Testis (tissue), 3 donors: Measurements from ENCODE around the gene PRPF6. TPM values are rescaled to one million over a fixed set of nuclear protein-coding genes. Genes with fewer than 3 reads are reported as not detected.
A peak's percentile ranks its signal among the peaks of the same experiment; 100 is the strongest.

Source experiments
- DNase-seq: peaks from one replicate; pipeline ENCODE4 v3.0.0-alpha.2; 2019
- H3K27ac ChIP-seq, 2 donors: fragments of 200-600 bp; sonication (generic); one replicate each; pipeline ENCODE4 v1.5.1; 2019
- H3K27me3 ChIP-seq: fragments of 200-600 bp; sonication (generic); one replicate; pipeline ENCODE4 v1.5.1; 2019
- H3K36me3 ChIP-seq: fragments of 200-600 bp; sonication (generic); one replicate; pipeline ENCODE4 v1.5.1; 2017; ENCODE audit warnings: low read depth; ENCODE audit errors: missing control alignments
- H3K4me1 ChIP-seq: fragments of 200-600 bp; sonication (generic); one replicate; pipeline ENCODE4 v1.5.1; 2019
- H3K4me3 ChIP-seq, 2 donors: fragments of 200-600 bp; sonication (generic); one replicate each; pipeline ENCODE4 v1.5.1; 2017 to 2019
- H3K9me3 ChIP-seq: fragments of 200-600 bp; sonication (generic); one replicate; pipeline ENCODE4 v1.5.1; 2017
- CTCF ChIP-seq, 3 experiments: fragments of 450-650 bp in 2 of 3; fragments of 200-600 bp in 1 of 3; sonication (generic) in 1 of 3; IDR thresholded peaks; one replicate each; pipeline ENCODE4 v1.5.1; 2016 to 2019; ENCODE audit warnings: antibody characterized with exemption in 3 of 3, mild to moderate bottlenecking in 2 of 3, moderate library complexity in 1 of 3
- POLR2A ChIP-seq: fragments of 450-650 bp; IDR thresholded peaks from one replicate; pipeline ENCODE4 v1.6.1; 2017; ENCODE audit warnings: antibody characterized with exemption, mild to moderate bottlenecking, moderate library complexity
- WGBS, 2 donors: methylation state at CpG; one replicate each; pipeline ENCODE4 v1.1.5; 2018; 5-methylcytosine and 5-hydroxymethylcytosine counted together
- intact Hi-C: fragments of 100-400 bp; cut with DNase I; formaldehyde crosslinking; loops from one replicate; pipeline ENCODE4 v1.15.1; 2023; ENCODE audit warnings: low total_unique reads
- polyA plus RNA-seq: library from polyadenylated mRNA; stranded (reverse); fragments of 350-450 nt; fragmentation: Illumina TruSeq; extraction: RNeasy Lipid Tissue Mini Kit (QIAGEN cat#74804); gene quantifications from one replicate; pipeline ENCODE4 v1.2.3, GENCODE V29; 2014; ENCODE audit warnings: low read depth, low replicate concordance; ENCODE audit not compliant: insufficient read depth
- total RNA-seq, 2 donors: library from RNA; depleted of rRNA; stranded (reverse); fragments of >200 nt; gene quantifications; one replicate each; pipeline ENCODE4 v1.2.3, GENCODE V29; 2016

PRPF6 gene
- total and polyA plus RNA-seq, 3 donors from 2014 or later, result 106 to 114 (median 107) TPM

DNA sequence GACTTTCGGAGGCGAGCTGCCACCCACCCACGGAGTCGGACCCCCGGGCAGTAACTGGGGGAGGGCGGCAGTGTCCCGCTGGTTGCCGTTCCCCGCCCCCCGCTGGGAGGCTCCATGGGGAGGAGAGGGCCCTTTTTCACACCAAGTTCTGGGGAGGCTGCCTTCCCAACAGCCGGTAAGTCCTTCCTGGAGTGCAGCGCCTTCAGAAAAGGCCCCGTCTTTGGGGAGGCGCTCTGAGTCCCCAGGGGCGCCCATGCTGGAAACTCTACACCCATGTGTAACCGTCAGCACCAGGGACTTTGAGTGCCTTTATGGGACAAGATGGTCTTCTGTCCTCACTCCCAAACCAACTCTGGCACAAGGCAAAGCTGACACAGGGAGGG, 68.9 kb downstream of the PRPF6 start:
- peak overlapping the region; percentile 2 to 29 for H3K4me3 ChIP-seq
- peaks cover 8% of the 10 kb centered on the region for H3K4me1 ChIP-seq
- no peaks in the 10 kb centered on the region for H3K36me3 ChIP-seq
- H3K27me3 ChIP-seq, result no peaks in the 10 kb centered on the region
- H3K27ac ChIP-seq, result peak overlapping the region in 1 of 2 donors; percentile 30
- no peaks in the 10 kb centered on the region for H3K9me3 ChIP-seq
- no peak for DNase-seq
- intact Hi-C loops, result no loop called here
- 20 to 25% methylated on average over 1 to 13 of the region's 16 CpGs for WGBS, 2 donors
- TF ChIP-seq CTCF (IDR thresholded peaks at IDR 0.05), result no peak
- no peak for TF ChIP-seq POLR2A

DNA sequence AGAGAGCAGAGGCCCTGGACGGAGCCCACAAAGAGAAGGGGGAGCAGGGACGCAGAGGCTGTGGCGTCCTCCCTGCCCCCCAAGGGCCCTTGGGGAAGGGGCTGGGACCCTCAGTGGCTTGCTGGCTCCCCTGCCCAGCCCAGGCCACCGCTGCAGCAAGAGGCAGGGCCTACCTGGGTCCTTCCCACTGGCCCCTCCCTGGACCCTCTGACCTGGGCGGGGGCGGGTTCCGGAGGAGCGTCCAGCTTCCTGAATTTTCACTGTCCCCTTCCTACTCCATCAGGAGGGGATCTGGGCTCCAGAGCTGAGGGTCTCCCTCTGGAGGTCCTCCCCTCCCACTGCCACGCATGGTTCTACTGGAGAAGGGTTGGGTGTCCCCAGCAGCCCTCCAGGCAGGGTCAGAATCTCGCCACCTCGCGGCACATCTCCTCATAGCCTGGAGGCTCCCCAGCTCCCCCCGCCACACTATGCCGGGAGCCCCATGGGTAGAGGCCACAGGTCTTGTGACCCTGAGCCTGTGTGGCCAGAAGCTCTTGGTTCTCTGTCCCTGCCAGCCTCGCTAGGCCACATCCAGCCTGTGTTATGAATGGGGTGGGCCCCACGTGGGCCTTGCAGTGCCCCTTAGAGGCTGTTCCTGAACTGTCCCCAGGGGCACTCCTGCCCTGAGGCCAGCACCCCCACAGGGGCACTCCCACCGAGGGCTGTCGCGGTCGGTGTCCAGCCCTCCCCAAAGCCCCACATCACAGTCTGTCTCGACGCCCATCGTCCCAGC, 69.5 kb downstream of the PRPF6 start:
- peak overlapping the region in 1 of 2 donors; percentile 30 for H3K27ac ChIP-seq
- peak overlapping the region in 1 of 2 donors; percentile 29 for H3K4me3 ChIP-seq
- intact Hi-C loops, result no loop called here
- no peak for DNase-seq
- H3K4me1 ChIP-seq, result peaks cover 8% of the 10 kb centered on the region
- no peak for TF ChIP-seq CTCF (IDR thresholded peaks at IDR 0.05)
- no peak for TF ChIP-seq POLR2A
- 59 to 65% methylated on average over 8 to 23 of the region's 23 CpGs for WGBS, 2 donors
- no peaks in the 10 kb centered on the region for H3K36me3 ChIP-seq
- H3K9me3 ChIP-seq, result no peaks in the 10 kb centered on the region
- no peaks in the 10 kb centered on the region for H3K27me3 ChIP-seq

DNA sequence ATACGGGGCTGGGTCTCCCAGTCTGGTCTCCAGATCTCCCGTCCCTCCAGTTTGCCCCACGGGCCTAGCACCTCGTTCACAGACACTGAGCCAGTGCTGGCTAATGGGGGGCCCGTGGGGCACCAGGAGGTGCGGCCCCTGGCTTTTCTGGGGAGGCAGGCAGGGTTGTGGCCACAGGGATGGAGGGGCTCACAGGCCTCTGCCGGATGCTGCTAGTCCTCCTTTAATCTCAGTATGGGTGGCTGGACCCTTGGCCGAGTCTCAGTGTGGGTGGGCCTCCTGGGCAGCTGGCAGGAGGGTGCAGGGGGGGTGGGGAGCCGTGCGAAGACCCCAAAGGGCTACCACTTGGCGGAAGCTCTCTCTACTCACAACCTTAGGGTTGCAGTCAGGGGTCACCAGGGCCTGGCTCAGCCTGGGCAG, 70.1 kb downstream of the PRPF6 start:
- WGBS, 2 donors, result 87 to 88% methylated on average over 4 to 10 of the region's 11 CpGs
- H3K36me3 ChIP-seq, result no peaks in the 10 kb centered on the region
- H3K4me1 ChIP-seq, result peaks cover 12% of the 10 kb centered on the region
- no peaks in the 10 kb centered on the region for H3K27me3 ChIP-seq
- DNase-seq, result no peak
- peak overlapping the region in 1 of 2 donors; percentile 30 for H3K27ac ChIP-seq
- H3K9me3 ChIP-seq, result no peaks in the 10 kb centered on the region
- H3K4me3 ChIP-seq, result no peak overlapping the region
- intact Hi-C loops, result no loop called here
- no peak for TF ChIP-seq POLR2A
- TF ChIP-seq CTCF (IDR thresholded peaks at IDR 0.05), result no peak

GRCh38 chr20:64051561-64052325, 70.8 kb downstream of the PRPF6 start:
- intact Hi-C loops, result no loop called here
- no peaks in the 10 kb centered on the region for H3K27me3 ChIP-seq
- no peaks in the 10 kb centered on the region for H3K9me3 ChIP-seq
- no peak overlapping the region for H3K4me3 ChIP-seq
- H3K4me1 ChIP-seq, result peaks cover 14% of the 10 kb centered on the region
- no peak for DNase-seq
- TF ChIP-seq CTCF (IDR thresholded peaks at IDR 0.05) (no peak), POLR2A (no peak)
- no peak overlapping the region for H3K27ac ChIP-seq
- 86 to 89% methylated on average over 9 to 15 of the region's 15 CpGs for WGBS, 2 donors
- no peaks in the 10 kb centered on the region for H3K36me3 ChIP-seq
